HG03469 (cell line): ENCODE data around the gene BNC2.
"Not testable (repeated sequence)": the region's sequence is repeated elsewhere in the genome, so short reads cannot be mapped to it uniquely, and the experiment has no call there.

Experiments
- ATAC-seq: cut with Tn5 transposase; IDR thresholded peaks from one replicate; pipeline ENCODE4 v1.9.1; 2021; ENCODE audit warnings: mild to moderate bottlenecking, moderate library complexity, moderate number of reproducible peaks; ENCODE audit not compliant: unreplicated experiment

BNC2 gene

DNA sequence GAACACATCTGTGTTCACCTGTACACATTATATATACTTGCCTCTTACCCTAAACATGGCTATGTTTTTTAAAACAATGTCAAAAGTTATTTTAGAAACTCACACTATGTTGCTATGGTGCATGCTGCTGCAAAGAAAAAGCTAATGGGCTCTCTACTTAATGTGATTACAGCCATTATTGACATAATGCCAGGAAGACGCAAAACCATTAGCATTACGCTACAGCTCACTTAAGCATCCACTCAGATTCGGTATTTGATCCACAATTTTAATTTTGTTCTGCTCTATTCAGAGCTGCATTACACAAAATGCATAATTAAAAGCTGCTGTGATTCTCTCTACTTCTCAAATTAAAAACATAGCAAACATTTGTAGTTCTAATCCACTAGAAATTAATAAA is 395.2 kb downstream of the BNC2 start:
- ATAC-seq: no peak

DNA sequence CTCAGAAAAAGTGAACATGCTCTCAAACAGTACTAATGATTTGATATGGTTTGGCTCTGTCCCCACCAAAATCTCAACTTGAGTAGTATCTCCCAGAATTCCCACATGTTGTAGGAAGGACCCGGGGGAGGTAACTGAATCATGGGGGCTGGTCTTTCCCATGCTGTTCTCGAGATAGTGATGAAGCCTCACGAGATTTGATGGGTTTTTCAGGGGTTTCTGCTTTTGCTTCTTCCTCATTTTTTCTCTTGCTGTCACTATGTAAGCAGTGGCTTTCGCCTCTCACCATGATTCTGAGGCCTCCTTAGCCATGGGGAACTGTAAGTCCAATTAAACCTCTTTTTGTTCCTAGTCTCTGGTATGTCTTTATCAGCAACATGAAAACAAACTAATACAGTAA is 401.3 kb downstream of the BNC2 start:
- ATAC-seq: no peak

DNA sequence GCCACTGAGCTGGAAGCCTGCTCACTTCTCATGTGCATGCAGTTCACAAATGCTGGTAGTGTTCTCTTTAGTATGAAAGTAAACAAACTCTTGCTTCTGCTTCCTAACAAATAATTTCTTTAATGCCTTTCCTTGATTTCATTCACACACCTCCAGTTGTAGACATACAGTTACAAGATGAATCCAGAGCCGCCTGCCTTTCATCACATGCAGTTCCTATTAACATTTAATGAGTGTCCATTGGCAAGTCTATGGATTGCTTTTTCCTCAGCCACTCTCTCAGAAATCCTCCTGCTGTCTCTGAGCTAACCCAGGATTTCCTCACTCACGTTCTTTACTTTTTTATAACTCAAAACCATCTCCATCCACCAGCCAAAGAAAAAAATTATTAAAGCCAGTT is 408.6 kb downstream of the BNC2 start:
- no peak for ATAC-seq

DNA sequence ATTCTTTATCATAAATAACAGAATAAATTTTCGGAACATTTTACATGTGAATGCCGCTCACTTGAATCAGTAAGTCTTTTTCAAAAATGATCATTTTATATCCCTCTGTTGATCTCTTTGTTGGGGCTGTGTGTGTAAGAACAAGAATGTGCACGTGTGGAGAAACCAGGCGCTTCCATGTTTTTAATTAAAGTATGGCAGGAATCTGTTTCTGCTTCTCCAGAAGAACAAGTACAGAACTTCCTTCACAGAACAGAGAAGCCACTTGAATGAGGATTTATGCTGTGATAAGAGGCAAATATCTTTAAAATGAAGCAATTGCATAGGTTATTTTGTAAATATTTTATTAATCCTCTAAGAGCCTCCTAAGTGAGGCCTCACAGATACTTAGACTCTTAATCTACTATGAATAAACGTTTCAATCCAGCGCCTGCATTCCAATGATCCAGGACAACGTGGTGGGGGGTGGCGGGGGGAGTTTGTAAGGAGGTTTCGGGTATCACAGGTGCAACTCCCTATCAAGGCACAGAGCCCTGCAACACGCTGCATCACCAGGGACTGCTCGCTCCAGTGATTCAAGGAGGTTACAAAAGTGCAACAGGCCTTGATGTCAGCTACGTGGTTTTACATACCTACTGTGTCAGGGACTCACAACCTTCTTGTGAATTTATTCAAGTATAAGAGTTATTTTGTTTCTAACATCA is 409.2 kb downstream of the BNC2 start:
- no peak for ATAC-seq

DNA sequence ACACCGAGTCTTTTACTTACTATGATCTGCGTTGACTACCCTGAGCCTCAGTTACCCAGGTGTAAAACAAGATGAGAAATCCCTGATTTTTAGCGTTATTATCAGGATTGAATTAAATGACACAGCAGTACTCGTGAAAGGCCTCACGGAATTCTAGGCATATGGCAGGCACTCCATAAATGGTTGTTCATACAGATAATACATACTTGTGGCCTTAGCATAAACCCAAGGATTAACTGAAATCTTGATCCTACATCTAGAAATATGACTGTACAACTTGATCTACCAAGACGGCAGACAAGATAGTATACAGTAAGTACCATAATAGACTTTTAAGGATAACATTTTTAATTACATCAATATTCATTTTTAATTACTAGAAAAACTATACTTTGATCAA is 409.8 kb downstream of the BNC2 start:
- no peak for ATAC-seq

DNA sequence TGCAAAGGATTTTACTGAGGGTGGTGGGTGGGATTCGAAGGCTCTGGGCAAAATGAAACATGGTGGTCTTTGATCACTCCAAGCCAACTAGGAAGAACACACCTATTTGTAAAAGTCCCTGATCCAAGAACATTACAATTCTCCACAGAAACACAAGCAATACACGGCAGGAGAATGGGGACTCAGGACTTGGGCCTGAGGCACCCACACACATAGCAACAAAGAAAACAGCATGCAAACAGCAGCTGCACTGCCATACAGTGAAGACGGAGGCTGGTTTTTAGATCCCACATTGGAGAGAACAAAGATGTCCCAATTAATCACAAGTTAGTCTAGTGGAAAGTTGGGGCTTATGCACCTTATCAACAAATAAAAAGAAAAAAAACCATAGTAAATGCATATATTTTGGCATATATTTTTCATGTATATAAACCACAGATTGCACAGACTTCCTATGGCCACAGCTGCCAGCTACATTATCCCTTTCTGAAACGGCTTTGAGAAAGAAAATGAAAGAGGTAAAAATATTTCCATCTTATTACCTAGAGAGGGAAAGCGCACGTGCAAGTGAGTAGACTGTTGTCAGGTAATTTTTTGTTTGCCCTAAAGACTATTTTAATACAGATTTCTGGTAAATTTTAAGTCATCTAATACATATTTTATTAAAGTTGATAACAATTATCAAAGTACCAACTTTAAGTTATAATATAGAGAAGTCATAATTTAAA is 410.9 kb downstream of the BNC2 start:
- no peak for ATAC-seq

DNA sequence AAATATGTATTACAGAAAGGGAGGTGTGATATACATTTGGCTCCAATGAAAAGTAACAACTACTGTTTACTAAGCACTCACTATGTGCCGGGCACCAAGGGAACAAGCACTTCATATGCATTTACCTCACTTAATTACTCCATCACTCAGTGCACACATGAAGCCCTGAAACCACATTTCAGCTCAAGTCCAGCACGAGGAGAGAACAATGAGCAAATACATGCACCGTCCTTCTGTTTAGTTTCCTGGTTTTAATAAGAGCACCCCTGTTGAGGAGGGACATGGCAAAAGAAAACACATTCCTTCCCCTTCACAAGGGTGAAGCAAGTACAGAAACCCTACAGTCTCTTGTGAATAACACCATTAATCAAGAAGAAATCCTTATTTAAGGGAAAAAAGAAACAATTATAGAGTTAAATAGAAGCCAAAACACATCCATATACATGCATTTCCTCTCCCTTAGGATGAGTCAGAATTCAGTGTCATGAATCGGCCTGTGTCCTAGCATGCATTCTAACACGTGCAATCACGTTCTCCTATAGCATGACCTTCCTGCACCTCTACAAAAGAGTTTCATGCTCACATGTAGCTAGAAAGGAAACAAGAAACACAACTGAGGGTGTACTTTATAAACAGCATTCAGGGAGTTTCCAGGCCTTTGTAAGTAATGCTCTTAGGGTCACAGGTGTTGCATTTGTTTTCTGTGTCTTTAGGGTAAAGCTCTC is 411.6 kb downstream of the BNC2 start:
- no peak for ATAC-seq

DNA sequence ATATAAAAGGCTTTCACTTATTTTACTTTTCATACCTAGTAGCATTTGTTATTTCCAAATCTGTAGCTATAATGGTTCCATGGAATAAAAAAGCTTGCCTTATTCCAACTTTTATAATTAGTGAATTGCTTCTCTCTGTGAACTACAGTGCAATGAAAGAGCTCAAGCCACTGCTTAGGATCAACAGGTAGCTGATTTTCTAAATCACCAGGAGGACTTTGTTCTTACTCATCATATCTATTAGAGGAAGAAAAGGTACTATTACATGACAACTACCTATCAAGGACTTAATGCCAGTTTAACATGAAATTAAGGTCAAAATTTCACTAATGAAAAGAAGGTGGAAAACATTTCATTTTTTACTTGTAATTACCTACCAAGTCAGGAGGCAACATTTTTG is 414.6 kb downstream of the BNC2 start:
- no peak for ATAC-seq

DNA sequence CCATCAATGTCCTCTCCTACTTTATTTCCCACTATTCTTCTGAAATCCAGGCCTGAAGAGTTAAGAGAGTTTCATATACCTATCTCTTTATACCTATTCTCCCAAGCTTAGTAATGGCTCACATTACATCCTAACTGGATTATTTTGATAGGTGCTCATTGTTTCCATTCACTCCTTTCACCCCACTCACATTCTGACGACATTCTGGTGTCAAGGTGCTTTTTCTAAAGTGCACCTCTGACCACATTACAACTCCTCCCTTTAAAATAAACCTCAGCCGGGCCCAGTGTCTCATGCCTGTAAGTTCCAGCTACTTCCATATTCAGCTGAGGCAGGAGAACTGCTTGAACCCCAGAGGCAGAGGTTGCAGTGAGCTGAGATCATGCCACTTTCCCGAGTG is 417.1 kb downstream of the BNC2 start:
- no peak for ATAC-seq

DNA sequence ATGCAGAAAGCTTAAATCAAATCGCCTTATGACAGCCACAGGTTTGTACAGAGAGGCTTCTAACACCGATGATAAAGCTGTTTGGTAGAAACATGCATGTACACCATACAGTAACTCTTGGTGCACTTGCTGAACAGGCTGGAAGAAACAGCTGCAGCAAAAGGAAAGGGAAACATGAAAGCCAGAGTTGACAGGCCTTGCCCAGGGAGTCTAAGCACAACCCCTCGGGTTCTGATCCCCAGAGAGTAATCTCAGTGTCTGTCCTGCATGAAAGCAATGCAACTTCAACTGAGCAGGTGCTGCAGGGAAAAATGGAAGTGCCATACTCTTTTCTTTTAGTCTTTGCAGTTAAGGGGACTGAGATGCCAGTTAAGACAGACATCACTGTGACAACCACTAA is 419.9 kb downstream of the BNC2 start:
- ATAC-seq: no peak

DNA sequence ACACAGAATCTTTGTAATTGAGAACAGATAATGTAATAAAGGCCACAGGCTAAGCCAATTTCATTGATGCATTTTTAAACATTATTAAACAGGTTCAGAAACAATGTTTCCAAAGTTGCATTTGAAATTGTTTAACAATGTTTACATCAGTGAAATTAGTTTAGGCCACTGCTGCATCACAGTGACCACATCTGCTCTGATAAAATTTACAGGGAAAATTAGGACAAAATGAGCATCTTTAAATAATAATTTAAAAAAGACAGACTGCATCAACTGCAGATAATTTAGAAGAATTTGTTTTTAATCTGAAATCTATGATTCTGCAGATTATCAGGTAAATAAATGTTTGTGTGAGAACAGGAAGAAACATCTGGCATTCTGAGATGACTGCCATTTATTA is 420.4 kb downstream of the BNC2 start:
- ATAC-seq: no peak

DNA sequence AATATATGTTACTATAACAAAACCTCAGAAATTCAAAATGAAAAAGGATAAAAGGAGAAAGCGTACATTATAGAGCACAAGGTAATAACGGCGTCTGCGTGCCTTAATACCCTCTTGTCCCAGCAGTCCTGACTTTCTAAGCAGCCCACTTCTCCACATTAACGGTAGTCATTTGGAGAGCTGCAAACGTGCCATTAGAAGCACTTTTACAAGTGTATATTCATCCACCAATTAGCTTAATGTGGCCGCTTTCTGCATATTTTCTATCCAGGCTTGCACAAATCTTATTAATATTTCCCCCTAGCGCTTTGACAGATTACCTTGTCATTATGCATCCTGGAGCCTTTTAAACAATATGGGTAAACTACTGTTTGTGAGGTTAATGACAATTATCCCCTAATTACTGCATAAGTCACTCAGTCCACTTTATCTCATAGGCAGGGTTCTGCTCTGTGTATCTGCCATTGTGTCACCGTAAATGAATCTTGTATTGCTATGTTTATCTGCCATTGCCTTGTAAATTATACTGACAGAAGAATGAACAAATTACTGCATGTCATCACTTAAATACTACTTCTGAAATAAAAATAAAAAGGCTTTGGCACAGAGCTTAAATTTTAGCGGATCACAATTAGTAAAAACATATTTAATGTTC is 421.3 kb downstream of the BNC2 start:
- ATAC-seq: no peak

DNA sequence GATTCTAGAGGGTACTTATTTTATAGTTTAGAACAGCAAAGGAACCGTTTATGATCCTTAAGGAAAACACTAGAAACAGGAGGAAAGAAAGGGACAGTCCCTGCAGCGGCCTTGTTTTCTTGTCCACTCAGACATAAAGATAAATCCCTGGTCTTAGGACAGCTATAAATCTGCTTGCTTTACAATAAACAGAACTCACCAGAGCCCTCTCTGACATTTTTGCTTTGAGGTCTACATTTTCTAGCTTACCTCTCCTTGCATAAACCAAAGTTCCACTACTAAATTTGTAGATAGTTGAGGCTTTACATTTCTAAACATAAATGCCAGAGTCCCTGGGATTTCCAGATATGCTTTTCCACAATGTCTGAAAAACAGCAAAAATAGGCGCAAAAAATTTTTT is 422.5 kb downstream of the BNC2 start:
- no peak for ATAC-seq

DNA sequence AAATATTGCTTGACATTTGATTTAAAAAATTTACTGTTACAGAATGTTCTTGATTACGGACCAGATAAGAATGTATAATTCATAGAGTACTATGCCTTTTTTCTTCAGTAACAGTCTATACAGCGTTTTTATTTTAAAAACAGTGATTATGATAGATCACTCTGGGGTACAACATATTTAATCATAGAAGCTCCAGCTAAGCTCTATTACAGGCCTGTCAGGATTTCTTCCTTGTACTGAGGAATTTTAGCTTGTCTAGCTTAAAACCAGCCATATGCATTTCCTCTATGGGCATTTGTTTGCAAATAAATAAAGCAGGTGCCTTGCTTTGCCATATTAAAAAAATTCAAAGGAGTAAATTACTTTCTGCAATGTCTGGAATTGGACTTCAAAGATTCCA is 423.8 kb downstream of the BNC2 start:
- ATAC-seq: no peak

DNA sequence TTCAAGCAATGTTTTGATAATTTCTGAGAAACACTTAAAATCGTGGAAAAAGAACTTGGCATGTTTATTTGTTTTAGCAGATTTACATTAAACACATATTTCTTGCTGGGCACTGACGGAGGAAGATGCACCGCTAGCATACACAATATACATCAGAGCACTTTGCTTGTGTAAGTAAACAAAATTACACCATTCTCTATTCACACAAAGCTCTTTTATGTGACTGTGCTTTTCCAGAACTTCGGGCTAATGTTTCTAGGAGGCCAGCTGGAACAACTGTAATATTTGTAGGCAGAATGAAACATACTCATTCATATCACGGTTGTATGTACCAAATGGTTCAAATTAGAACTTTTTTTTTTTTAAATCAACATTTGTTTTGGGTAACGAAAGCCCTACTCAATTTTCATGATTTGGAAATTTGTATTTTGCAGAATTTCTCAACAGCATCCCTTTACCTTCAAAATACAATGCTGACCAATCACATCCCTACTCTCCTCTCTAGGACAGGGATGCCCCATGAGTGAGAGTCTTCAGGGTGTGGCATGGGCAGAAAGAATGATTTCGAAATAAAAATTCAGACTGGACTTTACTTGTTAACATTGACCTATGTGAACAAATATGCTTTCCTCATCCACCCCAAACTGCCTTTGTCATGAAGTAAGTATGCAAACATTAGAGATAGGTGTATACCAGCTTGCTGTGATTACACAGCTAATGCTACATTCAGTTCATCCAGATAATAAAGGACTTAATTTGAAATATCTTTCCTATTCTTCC is 425.1 kb downstream of the BNC2 start:
- ATAC-seq: no peak

DNA sequence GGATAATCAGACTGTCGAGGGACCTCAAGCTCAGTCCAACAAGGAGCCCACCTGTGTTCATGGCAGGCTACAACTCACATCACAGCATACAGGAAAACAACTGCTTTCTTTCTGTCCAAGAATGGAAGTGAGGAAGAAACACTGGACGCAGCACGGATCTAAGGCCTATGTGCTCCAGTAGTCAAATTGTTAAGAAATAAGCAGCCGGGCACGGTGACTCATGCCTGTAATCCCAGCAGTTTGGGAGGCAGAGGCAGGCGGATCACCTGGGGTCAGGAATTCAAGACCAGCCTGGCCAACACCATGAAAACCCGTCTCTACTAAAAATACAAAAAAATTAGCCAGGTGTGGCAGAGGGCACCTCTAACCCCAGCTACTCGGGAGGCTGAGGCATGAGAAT is 427.8 kb downstream of the BNC2 start:
- no peak for ATAC-seq

DNA sequence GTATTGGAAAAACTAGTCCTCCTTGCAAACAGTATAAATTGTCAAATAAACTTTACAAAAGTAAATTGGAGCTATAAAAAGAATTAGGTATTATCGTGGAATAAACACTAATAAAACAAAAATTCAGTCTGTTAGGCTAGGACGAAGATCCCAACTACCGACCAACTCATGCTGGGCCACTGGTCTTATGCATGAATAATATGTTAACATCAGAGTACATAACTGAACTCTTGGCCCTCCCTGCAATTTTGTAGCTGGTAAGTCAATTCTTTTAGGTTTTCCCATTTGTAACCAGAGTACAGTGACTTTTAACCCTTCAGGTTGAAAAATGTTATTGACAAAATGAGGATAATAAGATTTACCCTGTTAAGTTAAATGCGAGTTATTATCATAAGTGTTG is 428.7 kb downstream of the BNC2 start:
- ATAC-seq: no peak

DNA sequence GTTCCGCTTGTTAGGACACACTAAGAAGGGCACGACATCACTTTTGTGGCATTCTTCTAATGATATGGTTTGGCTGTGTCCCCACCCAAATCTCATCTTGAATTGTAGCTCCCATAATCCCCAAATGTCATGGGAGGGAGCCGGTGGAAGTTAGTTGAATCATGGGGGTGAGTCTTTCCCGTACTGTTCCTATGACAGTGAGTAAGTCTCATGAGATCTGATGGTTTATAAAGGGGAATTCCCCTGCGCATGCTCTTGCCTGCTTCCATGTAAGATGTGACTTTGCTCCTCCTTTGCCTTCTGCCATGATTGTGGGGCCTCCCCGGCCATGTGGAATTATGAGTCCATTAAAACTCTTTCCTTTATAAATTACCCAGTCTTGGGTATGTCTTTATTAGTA is 431.6 kb downstream of the BNC2 start:
- not testable (repeated sequence) for ATAC-seq

DNA sequence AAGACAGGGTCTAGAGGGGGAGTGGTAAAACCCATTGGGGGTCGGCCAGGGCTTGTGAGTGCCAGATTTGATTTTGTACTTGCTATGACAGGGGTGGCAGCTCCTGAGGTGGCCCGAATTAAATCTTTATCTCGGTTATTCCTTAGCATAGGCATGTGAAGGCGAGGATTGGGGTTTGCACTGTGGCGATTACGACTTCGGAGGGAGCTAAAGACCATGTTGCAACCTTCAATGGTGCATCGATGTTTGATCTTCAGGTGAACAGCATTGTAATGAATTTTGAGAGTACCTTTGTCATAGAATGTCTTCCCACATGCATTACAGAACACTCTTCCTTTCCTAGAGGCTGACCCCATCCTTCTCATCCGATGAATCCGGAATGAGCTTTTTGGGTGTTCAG is 433.9 kb downstream of the BNC2 start:
- ATAC-seq: no peak

DNA sequence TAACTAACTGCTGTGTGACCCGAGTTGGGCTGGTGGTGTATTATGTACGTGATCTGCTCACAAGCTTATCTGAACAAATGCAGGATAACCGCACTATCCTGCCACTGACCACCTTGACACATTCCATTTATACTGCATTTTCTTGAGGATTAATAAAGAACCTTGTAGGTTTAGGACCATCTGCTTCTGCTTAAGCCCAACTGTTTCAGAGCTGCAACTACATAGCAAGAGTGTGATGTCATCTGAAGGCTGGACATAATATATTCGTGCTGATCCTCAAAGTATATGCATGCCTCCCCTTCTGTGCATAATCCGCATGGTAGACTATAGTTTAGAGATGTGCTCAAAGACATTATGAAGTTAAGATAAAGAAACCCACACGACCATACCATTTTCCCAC is 435.9 kb downstream of the BNC2 start:
- ATAC-seq: no peak

DNA sequence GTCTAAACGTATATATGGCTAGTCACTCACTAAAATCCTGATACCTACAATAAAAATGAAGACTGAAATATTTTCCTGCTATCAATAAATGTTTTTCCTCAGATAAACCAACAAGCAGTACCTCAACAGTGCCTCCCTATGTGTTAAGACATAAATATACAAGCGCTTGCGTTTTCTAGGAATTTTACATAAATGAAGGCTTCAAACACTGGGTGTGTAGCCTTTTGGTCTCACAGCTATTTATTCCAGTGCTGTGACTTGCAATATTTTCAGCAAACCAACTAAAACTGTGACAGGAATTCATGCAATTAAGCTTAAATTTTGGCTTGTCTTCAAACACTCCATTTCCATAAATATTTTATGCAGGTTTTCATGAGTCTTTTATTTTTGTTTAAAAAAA is 437.0 kb downstream of the BNC2 start:
- ATAC-seq: no peak
